GM18867 (cell line): Measurements from ENCODE around the gene SLC39A3.

Experiments
- ATAC-seq: cut with Tn5 transposase; IDR thresholded peaks from one replicate; pipeline ENCODE4 v1.9.1; 2021; ENCODE audit warnings: mild to moderate bottlenecking, moderate library complexity; ENCODE audit not compliant: unreplicated experiment

Gene SLC39A3

DNA sequence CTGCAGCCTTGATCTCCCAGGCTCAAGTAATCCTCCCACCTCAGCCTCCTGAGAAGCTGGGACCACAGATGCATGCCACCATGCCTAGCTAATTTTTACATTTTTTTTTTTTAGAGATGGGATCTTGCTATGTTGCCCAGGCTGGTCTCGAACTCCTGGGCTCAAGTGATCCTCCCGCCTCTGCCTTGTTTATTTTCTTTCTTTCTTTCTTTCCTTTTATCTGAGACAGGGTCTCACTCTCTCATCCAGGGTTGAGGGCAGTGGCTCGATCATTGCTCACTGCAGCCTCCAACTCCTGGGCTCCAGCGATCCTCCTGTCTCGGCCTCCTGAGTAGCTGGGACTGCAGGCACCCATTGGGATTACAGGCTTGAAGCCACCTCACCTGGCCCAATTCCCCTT is 33.6 kb downstream of the SLC39A3 start:
- ATAC-seq: no peak

- no peak for ATAC-seq
Measured at GRCh38 chr19:2703691-2704216, 36.1 kb downstream of the SLC39A3 start.

- ATAC-seq: no peak
Measured at GRCh38 chr19:2703077-2703437, 36.8 kb downstream of the SLC39A3 start.

- ATAC-seq: peak; percentile 80
Measured at GRCh38 chr19:2702170-2703076, 37.4 kb downstream of the SLC39A3 start, which contains the start of gene GNG7. Gene GNG7 (minus strand): TSS chr19:2702694. CDS start chr19:2520688, 182,006 bp downstream.

GRCh38 chr19:2701361-2702169 is 38.3 kb downstream of the SLC39A3 start:
- no peak for ATAC-seq

DNA sequence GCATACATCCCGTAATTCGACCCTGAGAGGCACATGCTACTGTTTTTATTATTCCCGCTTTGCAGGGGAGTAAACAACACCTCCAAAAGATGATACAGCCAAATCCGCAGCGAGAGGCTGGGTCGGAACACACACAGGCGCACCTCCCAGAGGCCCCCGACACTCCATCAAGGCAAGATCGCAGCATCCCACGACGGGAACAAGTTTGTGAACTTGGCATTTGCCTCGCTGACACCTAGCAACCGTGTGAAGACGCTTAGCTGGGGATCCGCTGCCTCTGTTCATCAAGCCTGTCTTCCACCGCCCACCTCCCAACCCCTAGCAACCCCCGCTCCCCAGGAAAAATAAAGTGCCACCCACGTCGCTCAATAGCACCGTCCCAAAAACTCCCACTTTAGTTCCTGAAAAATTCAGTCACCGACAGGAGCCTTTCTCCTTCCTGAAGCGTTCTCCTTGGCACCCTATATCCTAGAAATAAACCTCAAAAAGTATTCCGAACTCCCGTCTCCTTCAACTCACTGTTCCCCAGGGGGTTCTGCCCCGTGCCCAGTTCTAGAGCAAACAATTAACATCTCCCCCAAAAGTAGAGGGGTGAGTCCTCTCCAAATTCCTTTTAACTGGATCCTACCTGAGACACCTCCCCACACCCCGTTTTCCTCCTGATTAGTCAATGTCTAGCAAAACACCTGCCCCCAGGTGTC is 39.0 kb downstream of the SLC39A3 start:
- no peak for ATAC-seq

DNA sequence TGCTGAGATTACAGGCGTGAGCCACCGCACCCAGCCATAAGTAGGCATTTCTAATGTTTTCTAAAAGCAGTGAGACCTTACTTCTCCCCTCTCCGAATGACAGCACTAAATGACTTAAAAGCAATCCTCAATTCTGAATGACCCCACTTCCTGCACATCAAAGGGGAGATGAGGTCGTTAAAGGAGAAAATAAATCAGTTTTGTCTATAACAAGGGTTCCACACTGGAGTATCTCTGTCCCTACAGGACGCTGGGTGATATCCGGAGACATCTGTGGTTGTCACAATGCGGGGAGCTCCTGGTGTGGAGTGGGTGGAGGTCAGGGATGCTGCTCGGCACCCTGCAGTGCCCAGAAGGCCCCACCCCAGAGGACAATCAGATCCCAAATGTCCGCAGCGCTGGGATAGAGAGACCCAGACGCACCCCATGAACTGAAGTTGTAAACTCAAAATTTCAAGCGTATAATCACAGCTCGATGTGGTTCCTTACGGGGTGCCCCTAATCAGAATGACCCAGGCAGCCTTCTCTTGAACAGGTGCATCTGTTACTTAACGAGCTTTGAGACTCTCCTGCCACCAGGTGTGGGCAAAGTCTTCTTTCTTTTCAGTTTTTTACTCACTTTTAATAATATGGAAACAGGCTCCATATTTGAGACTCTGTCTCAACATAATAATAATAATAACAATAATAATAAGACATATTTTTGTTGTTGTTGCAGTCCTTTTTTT is 40.2 kb downstream of the SLC39A3 start:
- no peak for ATAC-seq

DNA sequence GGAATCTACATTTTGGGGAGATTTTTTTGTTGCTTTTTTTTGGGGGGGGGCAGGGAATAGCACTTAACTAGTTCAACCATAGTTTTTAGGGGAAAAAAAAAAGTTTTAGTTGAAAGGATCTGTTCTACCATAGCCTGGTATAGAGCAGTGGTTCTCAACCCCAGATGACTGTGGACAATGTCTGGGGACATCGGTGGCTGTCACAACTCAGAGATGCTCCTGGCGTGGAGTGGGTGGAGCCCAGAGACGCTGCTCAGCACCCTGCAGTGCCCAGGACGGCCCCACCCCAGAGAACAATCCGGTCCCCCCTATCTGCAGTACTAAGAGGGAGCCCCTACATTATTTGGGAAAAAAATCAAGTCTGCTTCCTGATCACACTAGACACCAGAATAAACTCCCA is 45.6 kb downstream of the SLC39A3 start:
- ATAC-seq: no peak

GRCh38 chr19:2693492-2694160 is 46.2 kb downstream of the SLC39A3 start:
- ATAC-seq: no peak

GRCh38 chr19:2691951-2692350 is 47.9 kb downstream of the SLC39A3 start:
- ATAC-seq: no peak

- no peak for ATAC-seq
Measured at GRCh38 chr19:2690856-2691255, 49.0 kb downstream of the SLC39A3 start.

DNA sequence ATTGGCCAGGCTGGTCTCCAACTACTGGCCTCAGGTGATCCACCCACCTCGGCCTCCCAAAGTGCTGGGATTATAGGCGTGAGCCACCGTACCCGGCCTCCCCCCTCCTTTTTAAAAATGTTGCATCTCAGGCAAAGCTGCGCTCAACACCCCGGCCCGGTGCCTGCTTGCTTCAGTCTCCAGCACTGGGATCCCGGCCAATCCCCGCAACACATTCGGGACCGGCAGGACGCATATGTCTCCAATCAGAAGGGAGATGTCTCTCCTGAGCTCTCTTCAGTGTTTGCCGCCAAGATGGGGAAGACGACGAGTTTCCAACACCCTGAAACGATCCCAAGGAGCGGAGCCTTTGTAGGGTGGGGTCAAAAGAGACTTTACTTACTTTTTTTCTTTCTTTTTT is 53.5 kb downstream of the SLC39A3 start:
- ATAC-seq: no peak

GRCh38 chr19:2685204-2685704 is 54.6 kb downstream of the SLC39A3 start:
- ATAC-seq: no peak

DNA sequence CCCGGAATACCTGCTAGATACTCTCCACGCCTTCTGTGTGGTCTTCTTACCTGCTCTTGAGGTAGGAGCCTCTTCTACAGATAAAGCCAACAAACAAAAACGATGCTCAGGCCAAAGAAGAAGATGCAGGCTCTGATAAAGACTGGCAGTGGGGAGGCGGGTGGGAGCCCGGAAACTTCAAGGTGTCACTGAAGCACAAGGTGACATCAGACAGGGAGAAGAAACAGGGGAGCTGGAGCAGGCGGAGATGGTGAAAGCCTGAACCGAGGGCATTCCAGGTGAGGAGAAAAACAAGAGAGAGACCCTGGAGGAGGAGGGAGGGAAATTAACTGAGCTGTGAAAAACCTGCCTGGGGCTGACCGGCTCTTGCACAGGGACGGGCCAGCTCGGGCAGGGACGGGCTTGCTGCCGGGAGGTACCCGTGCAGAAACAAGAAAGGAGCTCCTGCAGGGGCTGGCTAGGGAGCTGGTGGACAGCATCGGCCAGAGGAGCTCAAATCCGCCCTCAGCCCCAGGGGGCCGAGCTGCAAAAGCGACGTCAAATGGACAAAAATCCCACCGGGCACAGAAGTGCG is 56.3 kb downstream of the SLC39A3 start:
- no peak for ATAC-seq
